ENCODE results near the gene IRAK3.

The IRAK3 gene, protein sequence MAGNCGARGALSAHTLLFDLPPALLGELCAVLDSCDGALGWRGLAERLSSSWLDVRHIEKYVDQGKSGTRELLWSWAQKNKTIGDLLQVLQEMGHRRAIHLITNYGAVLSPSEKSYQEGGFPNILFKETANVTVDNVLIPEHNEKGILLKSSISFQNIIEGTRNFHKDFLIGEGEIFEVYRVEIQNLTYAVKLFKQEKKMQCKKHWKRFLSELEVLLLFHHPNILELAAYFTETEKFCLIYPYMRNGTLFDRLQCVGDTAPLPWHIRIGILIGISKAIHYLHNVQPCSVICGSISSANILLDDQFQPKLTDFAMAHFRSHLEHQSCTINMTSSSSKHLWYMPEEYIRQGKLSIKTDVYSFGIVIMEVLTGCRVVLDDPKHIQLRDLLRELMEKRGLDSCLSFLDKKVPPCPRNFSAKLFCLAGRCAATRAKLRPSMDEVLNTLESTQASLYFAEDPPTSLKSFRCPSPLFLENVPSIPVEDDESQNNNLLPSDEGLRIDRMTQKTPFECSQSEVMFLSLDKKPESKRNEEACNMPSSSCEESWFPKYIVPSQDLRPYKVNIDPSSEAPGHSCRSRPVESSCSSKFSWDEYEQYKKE

DNA sequence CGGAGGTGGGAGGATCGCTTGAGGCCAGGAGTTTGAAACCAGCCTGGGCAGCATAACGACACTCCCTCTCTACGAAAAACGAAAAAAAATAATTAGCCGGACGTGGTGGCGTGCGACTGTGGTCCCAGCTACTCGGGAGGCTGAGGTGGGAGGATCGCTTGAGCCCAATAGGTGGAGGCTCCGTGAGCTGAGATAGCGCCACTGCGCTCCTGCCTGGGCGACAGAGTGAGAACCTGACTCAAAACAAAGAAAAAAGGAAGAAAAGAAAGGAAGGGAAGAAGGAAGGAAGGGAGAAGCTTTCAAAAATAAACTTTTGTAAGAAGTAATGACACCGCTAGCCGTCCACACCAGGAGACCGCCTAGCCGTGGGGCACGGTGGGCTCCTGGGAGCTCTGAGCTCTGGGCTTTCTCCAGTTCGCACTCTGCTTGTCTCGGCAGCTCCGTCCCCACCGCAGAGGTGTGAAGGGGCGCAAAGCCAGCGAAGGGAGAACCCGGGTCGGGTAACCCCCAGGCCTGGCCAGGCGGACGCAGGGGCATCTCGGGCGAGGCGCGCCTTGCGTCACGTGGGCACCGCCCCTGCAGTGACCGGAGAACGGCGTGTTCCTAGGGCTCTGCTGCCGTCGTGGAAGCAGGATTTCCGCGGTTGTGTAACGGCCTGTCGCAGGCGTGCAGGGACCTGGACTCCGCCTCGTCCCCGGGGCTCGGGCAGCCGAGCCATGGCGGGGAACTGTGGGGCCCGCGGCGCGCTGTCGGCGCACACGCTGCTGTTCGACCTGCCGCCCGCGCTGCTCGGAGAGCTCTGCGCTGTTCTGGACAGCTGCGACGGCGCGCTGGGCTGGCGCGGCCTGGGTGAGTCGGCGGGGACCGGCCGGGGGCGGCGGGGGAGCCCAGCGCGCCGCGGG is at the start of gene IRAK3:
Gene IRAK3 (plus strand): TSS at position 631 of the 902 bp plus-strand sequence. CDS start 86 bp downstream, at position 717.
- H3K4me3 ChIP-seq (ENCODE audit: low read depth, low read length): peak within 1 kb of the TSS; percentile 44
- TF ChIP-seq, protein P1, sequence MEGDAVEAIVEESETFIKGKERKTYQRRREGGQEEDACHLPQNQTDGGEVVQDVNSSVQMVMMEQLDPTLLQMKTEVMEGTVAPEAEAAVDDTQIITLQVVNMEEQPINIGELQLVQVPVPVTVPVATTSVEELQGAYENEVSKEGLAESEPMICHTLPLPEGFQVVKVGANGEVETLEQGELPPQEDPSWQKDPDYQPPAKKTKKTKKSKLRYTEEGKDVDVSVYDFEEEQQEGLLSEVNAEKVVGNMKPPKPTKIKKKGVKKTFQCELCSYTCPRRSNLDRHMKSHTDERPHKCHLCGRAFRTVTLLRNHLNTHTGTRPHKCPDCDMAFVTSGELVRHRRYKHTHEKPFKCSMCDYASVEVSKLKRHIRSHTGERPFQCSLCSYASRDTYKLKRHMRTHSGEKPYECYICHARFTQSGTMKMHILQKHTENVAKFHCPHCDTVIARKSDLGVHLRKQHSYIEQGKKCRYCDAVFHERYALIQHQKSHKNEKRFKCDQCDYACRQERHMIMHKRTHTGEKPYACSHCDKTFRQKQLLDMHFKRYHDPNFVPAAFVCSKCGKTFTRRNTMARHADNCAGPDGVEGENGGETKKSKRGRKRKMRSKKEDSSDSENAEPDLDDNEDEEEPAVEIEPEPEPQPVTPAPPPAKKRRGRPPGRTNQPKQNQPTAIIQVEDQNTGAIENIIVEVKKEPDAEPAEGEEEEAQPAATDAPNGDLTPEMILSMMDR (IDR thresholded peaks at IDR 0.05; ENCODE audit: low read depth, low read length, missing control alignments): no peak
- DNase-seq (ENCODE audit: low read depth): no peak

DNA sequence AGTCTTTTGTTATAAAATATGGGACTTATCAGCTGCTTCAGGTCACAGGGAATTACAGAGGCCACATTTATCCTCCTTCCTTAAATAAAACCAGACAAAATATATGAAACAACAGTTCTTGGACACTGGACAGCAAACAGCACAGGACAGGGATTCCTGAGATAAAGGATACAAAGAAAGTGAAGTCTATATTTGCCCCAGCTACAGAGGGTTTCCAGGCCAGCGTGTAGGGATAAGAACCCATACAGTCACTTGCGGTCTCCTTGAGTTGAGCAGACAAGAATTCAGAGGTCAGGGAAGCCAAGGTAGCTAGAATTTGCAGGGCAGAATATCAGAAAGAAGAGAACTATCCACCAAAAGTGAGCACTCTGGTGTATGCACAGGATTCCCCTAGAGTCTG is 49.7 kb upstream of the IRAK3 start:
- no peak for DNase-seq (ENCODE audit: low read depth)
- TF ChIP-seq, protein P1 (IDR thresholded peaks at IDR 0.05; ENCODE audit: low read depth, low read length, missing control alignments): no peak
- H3K4me3 ChIP-seq (ENCODE audit: low read depth, low read length): no peak overlapping the region

DNA sequence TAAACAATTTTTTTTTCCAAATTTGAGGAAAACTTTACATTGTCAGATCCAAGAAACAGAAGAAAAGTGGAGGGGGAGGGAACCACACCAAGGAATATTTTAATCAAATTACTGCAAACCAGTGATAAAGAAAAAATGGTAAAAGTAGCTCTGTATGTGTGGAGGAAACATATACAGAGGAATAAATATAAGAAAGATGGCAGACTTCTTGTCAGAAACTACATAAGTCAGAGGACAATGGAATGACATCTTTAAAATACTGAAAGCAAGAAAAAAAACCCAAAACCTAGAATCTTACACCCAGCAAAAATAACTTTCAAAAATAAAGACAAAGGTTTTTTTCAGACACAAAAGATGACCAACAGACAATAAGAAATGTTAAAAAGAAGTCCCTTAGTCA is 48.3 kb upstream of the IRAK3 start:
- TF ChIP-seq, protein P1 (IDR thresholded peaks at IDR 0.05; ENCODE audit: low read depth, low read length, missing control alignments): no peak
- no peak for DNase-seq (ENCODE audit: low read depth)
- no peak overlapping the region for H3K4me3 ChIP-seq (ENCODE audit: low read depth, low read length)

DNA sequence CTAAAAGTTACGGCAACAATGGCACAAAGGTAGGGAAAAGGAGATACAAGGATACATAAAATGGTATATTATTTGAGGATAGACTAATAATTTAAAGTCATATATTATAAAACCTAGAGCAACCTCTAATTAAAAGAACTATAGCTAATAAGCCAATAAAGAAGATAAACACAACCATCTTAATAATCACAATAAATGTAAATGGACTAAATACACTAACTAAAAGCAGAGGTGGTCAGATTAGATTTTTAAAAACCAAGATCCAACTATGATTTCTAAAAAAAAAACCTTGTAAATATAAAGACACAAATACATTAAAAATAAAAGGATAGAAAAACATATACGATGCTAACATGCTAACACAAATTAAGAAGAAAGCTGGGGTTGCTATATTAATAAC is 47.7 kb upstream of the IRAK3 start:
- TF ChIP-seq, protein P1 (IDR thresholded peaks at IDR 0.05; ENCODE audit: low read depth, low read length, missing control alignments): no peak
- no peak overlapping the region for H3K4me3 ChIP-seq (ENCODE audit: low read depth, low read length)
- no peak for DNase-seq (ENCODE audit: low read depth)

DNA sequence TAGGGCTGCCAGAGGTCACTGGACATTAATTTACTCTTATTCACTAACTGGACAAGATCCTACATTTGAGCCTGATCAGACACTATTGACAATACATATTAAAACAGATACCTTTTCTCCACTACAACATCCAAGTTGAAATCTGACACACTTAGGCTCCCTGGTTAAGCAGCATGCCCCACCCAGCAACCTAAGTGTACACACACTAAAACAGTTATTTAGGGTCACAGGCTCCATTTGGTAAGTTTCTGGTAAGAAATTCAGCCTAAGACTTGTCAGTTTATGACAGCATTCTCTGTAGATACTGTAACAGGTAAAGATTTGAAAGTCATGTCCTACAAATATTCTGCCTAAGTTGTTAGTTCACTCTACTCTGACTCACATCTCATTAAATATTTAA is 46.2 kb upstream of the IRAK3 start:
- H3K4me3 ChIP-seq (ENCODE audit: low read depth, low read length): no peak overlapping the region
- DNase-seq (ENCODE audit: low read depth): no peak
- TF ChIP-seq, protein P1 (IDR thresholded peaks at IDR 0.05; ENCODE audit: low read depth, low read length, missing control alignments): no peak

DNA sequence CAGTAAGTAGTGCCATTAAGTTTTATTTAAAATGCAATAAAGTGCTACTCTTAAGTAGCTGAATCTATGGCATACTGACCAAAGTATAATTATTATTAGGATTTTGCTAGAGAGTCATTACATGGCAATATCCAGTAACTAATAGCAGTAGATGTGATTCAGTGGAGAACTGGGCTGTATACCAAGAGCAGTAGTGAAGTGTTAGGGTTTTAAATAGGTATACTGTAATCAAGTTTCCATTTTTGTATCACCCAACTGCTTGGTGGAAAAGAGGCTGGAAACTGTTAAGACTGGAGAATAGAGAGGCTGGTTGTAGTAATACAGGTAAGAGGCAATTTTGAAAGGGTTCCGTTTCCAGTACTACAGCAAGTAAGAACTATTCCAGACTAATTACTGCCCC is 45.1 kb upstream of the IRAK3 start:
- no peak overlapping the region for H3K4me3 ChIP-seq (ENCODE audit: low read depth, low read length)
- DNase-seq (ENCODE audit: low read depth): no peak
- TF ChIP-seq, protein P1 (IDR thresholded peaks at IDR 0.05; ENCODE audit: low read depth, low read length, missing control alignments): no peak

Data from GM12864 (cell line).